Endothelial cell of umbilical vein (primary cell): Measurements from ENCODE around the gene CCDC12. TPM values are rescaled to one million over a fixed set of nuclear protein-coding genes. Genes with fewer than 3 reads are reported as not detected.

Source experiments
- BruUV-seq: library from RNA; stranded (reverse); fragments of 400-500 nt; replicated peaks from 2 replicates; lab custom pipeline; 2021; lab: Mats Ljungman, UMichigan
- CTCF ChIA-PET: fragments of 300-600, 350-600 bp; sonication (Branson Sonifier 250); formaldehyde crosslinking; loops from one replicate; lab custom pipeline; 2021; ENCODE audit warnings: antibody characterized with exemption, inconsistent platforms; lab: Charles Lee
- POLR2A ChIA-PET: fragments of 300-600, 350-600 bp; sonication (Branson Sonifier 250); formaldehyde crosslinking; loops from one replicate; lab custom pipeline; 2021; ENCODE audit warnings: antibody characterized with exemption, inconsistent platforms; lab: Charles Lee
- DNase-seq: peaks from one replicate; pipeline ENCODE4 v3.0.0-alpha.2; 2011; ENCODE audit warnings: low read depth, low spot score
- FAIRE-seq: peaks from 2 replicates; lab custom pipeline; 2011; peaks lifted over from hg19 to GRCh38; lab: Jason Lieb, UNC
- H2AFZ ChIP-seq: 2 replicates; pipeline ENCODE4 v1.6.0; 2012; ENCODE audit warnings: low read depth, low read length, control low read depth, inconsistent platforms
- H3K27ac ChIP-seq: 2 replicates; pipeline ENCODE4 v1.5.1; 2011; ENCODE audit warnings: low read depth, mild to moderate bottlenecking, control low read depth, low read length, moderate library complexity; ENCODE audit not compliant: insufficient read depth
- H3K27me3 ChIP-seq, 2 experiments: 2 replicates each; pipeline versions ENCODE4 v1.6.0 to v1.6.1; 2011; ENCODE audit warnings: low read length in 2 of 2, mixed read lengths in 1 of 2; ENCODE audit not compliant: control insufficient read depth in 2 of 2, insufficient read depth in 2 of 2
- H3K36me3 ChIP-seq, 2 experiments: 2 replicates in 1 of 2; 3 replicates in 1 of 2; pipeline ENCODE4 v1.5.1; 2011; ENCODE audit warnings: low read length in 2 of 2, mild to moderate bottlenecking in 1 of 2, moderate library complexity in 1 of 2; ENCODE audit not compliant: control insufficient read depth in 2 of 2, insufficient read depth in 2 of 2; ENCODE audit errors: extremely low read depth in 1 of 2
- H3K4me1 ChIP-seq: 3 replicates; pipeline ENCODE4 v1.5.1; 2011; ENCODE audit warnings: mild to moderate bottlenecking, low read length; ENCODE audit not compliant: control insufficient read depth, insufficient read depth; ENCODE audit errors: extremely low read depth
- H3K4me2 ChIP-seq: 2 replicates; pipeline ENCODE4 v1.6.1; 2011; ENCODE audit warnings: low read length, control low read depth, mixed read lengths; ENCODE audit not compliant: insufficient read depth
- H3K4me3 ChIP-seq, 3 experiments: fragments of 200-600 bp in 1 of 3; sonication (generic), shearing (Covaris generic) in 1 of 3; replicated peaks in 1 of 3; 2 replicates each; pipeline ENCODE4 v1.5.1; 2011 to 2016; ENCODE audit warnings: control low read depth in 3 of 3, low read length in 3 of 3, mild to moderate bottlenecking in 2 of 3, inconsistent platforms in 1 of 3, low read depth in 1 of 3, moderate library complexity in 1 of 3; ENCODE audit not compliant: insufficient read depth in 1 of 3
- H3K79me2 ChIP-seq: 2 replicates; pipeline ENCODE4 v1.6.0; 2012; ENCODE audit warnings: low read length, inconsistent platforms; ENCODE audit not compliant: control insufficient read depth, insufficient read depth
- H3K9ac ChIP-seq: replicated peaks from 2 replicates; pipeline ENCODE3; 2011; ENCODE audit warnings: low read length, control low read depth; ENCODE audit not compliant: insufficient read depth; ENCODE audit errors: extremely low read depth
- H3K9me1 ChIP-seq: replicated peaks from 3 replicates; pipeline ENCODE4 v1.6.0; 2011; ENCODE audit warnings: mild to moderate bottlenecking, low read length; ENCODE audit not compliant: control insufficient read depth, insufficient read depth; ENCODE audit errors: extremely low read depth
- H3K9me3 ChIP-seq: replicated peaks from 2 replicates; pipeline ENCODE4 v1.5.1; 2012; ENCODE audit warnings: low read length, inconsistent platforms; ENCODE audit not compliant: control insufficient read depth, insufficient read depth
- H4K20me1 ChIP-seq: replicated peaks from 2 replicates; pipeline ENCODE3; 2011; ENCODE audit warnings: mild to moderate bottlenecking, low read length; ENCODE audit not compliant: control insufficient read depth, insufficient read depth; ENCODE audit errors: extremely low read depth
- CTCF ChIP-seq, 2 donors: IDR thresholded peaks; 1 replicate in 1 of 2; 2 replicates in 1 of 2; pipeline ENCODE4 v1.5.1; 2011; ENCODE audit warnings: low read length in 2 of 2, mild to moderate bottlenecking in 2 of 2, moderate library complexity in 2 of 2, control low read depth in 1 of 2, inconsistent platforms in 1 of 2, low read depth in 1 of 2; ENCODE audit not compliant: insufficient read depth in 1 of 2; ENCODE audit errors: extremely low read depth in 1 of 2
- EZH2 ChIP-seq: IDR thresholded peaks from 2 replicates; pipeline ENCODE4 v1.6.1; 2012; ENCODE audit warnings: borderline replicate concordance, low read depth, mild to moderate bottlenecking, moderate library complexity, low read length, inconsistent platforms; ENCODE audit not compliant: severe bottlenecking
- FOS ChIP-seq: IDR thresholded peaks from 2 replicates; pipeline ENCODE4 v1.6.1; 2011; ENCODE audit warnings: mild to moderate bottlenecking, low read length, moderate library complexity, borderline replicate concordance; ENCODE audit not compliant: insufficient read depth
- JUN ChIP-seq: IDR thresholded peaks from 2 replicates; pipeline ENCODE4 v1.6.1; 2011; ENCODE audit warnings: borderline replicate concordance, low read depth; ENCODE audit not compliant: insufficient read length, insufficient read depth
- MYC ChIP-seq: IDR thresholded peaks from one replicate; pipeline ENCODE4 v1.6.1; 2011; ENCODE audit warnings: mild to moderate bottlenecking, low read depth, low read length
- POLR2A ChIP-seq: IDR thresholded peaks from 2 replicates; pipeline ENCODE4 v1.6.1; 2012; ENCODE audit warnings: low read depth, mild to moderate bottlenecking, control low read depth, low read length
- dilution Hi-C: fragments of 300-500 bp; cut with MboI; formaldehyde crosslinking; loops from one replicate; pipeline ENCODE4 v1.15.0; 2019; ENCODE audit warnings: low sequenced_read_pairs; ENCODE audit not compliant: extremely low pct_ligation_motif_present
- intact Hi-C: fragments of 100-400 bp; cut with micrococcal nuclease; formaldehyde crosslinking; loops from one replicate; pipeline ENCODE4 v1.10.0; 2022
- polyA plus RNA-seq, 4 experiments: library from polyadenylated mRNA; depleted of rRNA in 3 of 4; stranded (reverse) in 3 of 4; unstranded in 1 of 4; fragments of >200 nt; gene quantifications; 2 replicates each; pipeline versions ENCODE4 v1.2.1 to v1.2.3, GENCODE V29; 2011 to 2012; ENCODE audit warnings: missing spikeins in 1 of 4
- total RNA-seq: library from RNA; stranded (reverse); gene quantifications from 2 replicates; pipeline ENCODE4 v1.2.3, GENCODE V29; 2021
- TF ChIP-seq, protein P1 (sequence below): IDR thresholded peaks from 2 replicates; pipeline ENCODE4 v1.6.1; 2011; ENCODE audit not compliant: insufficient read depth, insufficient read length

CCDC12 gene
- total and polyA plus RNA-seq, 2 donors (not counting 3 experiments of a cell fraction or from before 2014, with no cell fraction given), result 35.1 to 50.5 TPM

- no peak overlapping the region for H2AFZ ChIP-seq
- dilution Hi-C loops, result no loop called here
- TF ChIP-seq MYC (no peak), FOS (no peak), JUN (no peak), EZH2 (no peak), POLR2A (no peak)
- TF ChIP-seq, protein P1, sequence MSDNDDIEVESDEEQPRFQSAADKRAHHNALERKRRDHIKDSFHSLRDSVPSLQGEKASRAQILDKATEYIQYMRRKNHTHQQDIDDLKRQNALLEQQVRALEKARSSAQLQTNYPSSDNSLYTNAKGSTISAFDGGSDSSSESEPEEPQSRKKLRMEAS, result no peak
- FAIRE-seq (peak; percentile 28), DNase-seq (no peak)
- H4K20me1 ChIP-seq, result no peaks in the 10 kb centered on the region
- CTCF ChIA-PET, result interaction anchor here (1.0 to 1.2 kb wide), 2 partner anchors 12 to 24 kb away, joined by 3 read pairs; no protein-coding TSS in a partner anchor
- no peak overlapping the region for H3K4me3 ChIP-seq
- H3K27ac ChIP-seq, result peak overlapping the region; percentile 40
- H3K4me2 ChIP-seq, result no peak overlapping the region
- H3K9me1 ChIP-seq, result no peaks in the 10 kb centered on the region
- no TSS peak for BruUV-seq
- intact Hi-C loops, result no loop called here
- POLR2A ChIA-PET, result no interaction called here
- no peak overlapping the region for H3K9ac ChIP-seq
- peaks cover 0 to 17% of the 10 kb centered on the region in 2 experiments for H3K36me3 ChIP-seq
- no peaks in the 10 kb centered on the region for H3K9me3 ChIP-seq
- H3K27me3 ChIP-seq, result no peaks in the 10 kb centered on the region
- peaks cover 79% of the 10 kb centered on the region for H3K79me2 ChIP-seq
- H3K4me1 ChIP-seq, result peaks cover 42% of the 10 kb centered on the region
Measured at GRCh38 chr3:46942481-46943236, 33.9 kb downstream of the CCDC12 start.

DNA sequence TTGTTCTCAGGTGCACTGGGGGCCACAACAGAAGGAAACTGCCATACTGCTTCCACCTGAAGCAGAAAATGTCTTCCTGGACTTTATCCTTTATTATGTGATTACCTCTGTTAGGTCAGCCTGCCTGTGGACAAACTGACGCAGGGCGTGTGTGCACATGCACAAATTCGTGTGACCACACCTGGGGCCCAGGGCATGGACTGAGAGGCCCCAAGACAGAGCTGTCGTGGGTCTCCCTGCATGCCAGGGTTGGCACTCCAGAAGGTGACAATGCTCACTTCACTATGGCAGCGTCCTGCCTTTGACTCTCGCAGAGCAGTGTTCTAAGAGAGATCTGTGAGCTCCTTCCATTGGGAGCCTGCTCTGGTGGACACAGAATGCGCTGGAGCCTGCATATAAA lies 34.5 kb downstream of the CCDC12 start:
- Histone ChIP-seq H3K9ac (no peak overlapping the region), H3K4me2 (no peak overlapping the region), H3K9me3 (no peaks in the 10 kb centered on the region), H3K9me1 (no peaks in the 10 kb centered on the region), H3K79me2 (peaks cover 82% of the 10 kb centered on the region), H3K4me3 (no peak overlapping the region), H4K20me1 (no peaks in the 10 kb centered on the region), H2AFZ (no peak overlapping the region), H3K27ac (no peak overlapping the region), H3K36me3 (peaks cover 0 to 17% of the 10 kb centered on the region in 2 experiments), H3K4me1 (peaks cover 42% of the 10 kb centered on the region), H3K27me3 (no peaks in the 10 kb centered on the region)
- BruUV-seq, result no TSS peak
- POLR2A ChIA-PET, result interaction anchor here (0.6 kb wide), 1 partner anchor 854 kb away, joined by 7 read pairs; no protein-coding TSS in a partner anchor
- TF ChIP-seq MYC (no peak), POLR2A (no peak), CTCF (IDR thresholded peaks at IDR 0.05; ENCODE audit: extremely low read depth in 1 of 2, insufficient read depth in 1 of 2, low read depth in 1 of 2, low read length in 2 of 2) (no peak)
- intact Hi-C loops (no loop called here), dilution Hi-C loops (no loop called here)
- FAIRE-seq (no peak), DNase-seq (no peak)
- CTCF ChIA-PET, result interaction anchor here (1.0 kb wide), 1 partner anchor 11 kb away, joined by 3 read pairs; no protein-coding TSS in a partner anchor
